ENCODE results near the gene ERBB3.

Gene ERBB3

DNA sequence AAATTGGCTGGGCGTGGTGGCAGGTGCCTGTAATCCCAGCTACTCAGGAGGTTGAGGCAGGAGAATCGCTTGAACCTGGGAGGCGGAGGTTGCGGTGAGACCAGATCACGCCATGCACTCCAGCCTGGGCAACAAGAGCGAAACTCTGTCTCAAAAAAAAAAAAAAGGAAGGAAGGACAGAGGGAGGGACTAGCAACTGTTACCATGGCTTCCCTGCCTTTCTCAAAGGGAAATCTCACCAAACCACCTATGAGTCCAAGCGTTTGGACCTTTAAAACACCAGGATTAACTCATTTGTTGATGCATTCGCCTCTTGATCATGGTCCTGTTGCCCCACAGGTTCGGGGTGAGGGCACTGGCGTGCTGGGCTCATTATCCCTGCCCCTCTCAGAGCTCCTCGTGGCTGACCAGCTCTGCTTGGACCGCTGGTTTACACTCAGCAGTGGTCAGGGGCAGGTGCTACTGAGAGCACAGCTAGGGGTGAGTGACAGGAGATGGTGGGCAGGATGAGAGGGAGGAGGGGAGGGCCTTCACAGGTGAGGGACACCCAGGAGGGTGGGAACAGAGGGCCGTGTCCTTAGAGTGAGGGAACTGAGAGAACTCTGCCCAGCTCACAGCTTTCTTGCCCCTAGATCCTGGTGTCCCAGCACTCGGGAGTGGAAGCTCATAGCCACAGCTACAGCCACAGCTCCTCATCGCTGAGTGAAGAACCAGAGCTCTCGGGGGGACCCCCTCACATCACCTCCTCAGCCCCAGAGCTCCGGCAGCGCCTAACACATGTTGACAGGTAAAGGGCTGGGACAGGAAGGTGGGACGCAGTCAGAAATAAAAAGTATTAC lies 62.2 kb downstream of the ERBB3 start:
- DNase-seq, result no peak

DNA sequence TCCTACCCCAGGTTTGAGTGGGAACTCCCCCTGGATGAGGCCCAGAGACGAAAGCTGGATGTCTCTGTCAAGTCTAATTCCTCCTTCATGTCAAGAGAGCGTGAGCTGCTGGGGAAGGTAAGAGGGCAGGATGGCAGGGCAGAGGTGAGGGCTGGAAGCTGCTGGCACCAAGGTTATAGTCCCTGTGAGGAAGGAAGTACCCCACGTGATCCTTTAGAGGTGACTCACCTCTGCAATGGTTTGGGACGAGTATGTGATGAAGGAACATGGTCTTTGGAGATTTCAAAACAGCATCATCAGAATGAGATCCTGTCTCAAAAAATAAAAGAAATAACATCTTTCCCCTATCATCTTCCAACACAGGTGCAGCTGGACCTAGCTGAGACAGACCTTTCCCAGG lies 63.3 kb downstream of the ERBB3 start:
- no peak for DNase-seq

DNA sequence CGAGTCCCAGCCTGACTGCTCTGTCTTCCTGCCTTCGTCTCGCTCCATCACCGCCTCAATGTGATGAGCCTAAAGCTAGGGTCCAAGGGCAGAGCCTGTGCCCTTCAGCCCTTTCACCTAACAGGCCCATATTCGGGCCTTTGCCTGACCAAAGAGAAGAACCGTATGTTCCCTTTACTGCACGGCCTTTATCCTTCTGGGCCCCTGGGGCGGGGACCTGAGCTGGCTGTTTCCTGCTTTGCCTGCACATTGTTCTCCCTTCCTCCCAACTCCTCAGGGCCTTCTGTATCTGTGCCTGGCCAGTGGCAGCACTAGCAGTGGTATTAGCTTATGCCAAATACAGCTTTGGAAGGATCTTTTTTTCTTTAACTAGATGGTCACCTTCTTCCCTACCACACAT lies 63.9 kb downstream of the ERBB3 start:
- no peak for DNase-seq

DNA sequence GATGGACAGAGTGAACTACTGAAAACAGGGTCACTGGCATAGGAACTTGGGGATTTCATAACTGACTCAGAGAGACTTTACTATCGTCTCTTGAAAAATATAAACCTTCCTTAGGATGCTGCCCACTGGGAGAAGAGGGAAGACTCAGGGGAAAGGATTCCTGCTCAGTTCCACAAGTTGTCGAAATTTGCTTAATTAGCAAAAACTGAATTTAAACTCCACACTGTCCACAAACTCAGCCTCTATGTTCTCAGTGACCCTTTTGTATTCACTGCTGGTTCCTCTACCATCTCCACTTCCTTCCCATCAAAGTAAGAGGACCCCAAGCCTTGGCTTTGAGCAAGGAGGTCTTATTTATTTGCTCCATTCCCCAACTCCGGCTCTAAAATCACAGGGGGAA lies 65.3 kb downstream of the ERBB3 start:
- no peak for DNase-seq

DNA sequence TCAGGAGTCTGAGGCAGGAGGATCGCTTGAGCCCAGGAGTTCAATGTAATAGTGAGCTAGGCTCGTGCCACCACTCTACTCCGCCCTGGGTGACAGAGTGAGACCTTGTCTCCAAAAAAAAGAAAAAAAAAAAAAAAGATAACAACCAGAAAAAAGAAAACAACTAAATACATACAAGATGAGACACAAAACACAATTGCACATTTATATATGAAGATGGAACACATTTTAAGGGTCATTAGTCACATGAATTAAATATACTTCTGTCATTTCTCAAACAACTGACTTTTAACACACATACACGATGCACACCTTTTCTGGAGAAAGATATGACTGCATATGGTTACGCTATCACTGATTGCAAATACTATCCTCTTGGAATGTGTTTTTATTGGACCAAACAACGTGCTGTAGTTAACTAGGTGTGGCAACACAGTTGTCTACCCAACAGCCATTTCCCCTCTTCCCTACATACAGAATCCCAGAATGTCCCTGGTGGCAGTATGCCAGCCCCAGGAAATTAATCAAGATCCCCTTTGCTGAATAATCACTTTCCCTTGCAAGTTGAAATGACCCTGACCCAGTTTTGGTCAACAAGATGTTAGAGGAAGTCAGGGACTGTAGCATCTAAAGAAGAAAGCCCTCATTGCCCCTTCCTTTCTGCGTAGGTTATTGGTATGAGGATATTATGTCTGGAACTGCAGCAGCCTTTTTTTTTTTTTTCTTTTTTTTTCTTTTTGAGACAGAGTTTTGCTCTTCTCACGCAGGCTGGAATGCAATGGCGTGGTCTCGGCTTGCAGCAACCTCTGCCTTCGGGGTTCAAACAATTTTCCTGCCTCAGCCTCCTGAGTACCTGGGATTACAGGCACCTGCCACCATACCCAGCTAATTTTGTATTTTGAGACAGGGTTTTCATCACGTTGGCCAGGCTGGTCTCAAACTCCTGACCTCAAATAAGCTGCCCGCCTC lies 66.8 kb downstream of the ERBB3 start:
- DNase-seq, result no peak

DNA sequence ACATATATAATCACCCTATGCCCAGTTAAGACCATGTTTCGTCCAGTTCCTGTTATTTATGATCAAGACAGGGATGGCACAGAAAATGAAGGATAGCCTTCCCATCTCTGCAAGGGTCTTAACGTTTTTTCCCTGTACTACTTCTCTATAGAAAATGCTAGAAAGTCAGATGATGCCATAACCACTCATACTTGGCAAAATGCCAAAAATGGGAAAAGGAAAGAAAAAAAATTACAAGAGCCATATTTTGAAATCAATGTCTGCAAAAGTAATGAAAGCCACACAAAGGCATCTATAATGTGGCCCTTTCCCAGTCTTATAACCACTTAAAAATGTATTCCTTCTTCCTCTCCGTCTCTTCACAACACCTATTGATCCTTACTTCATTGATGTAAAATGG lies 70.6 kb downstream of the ERBB3 start:
- DNase-seq, result no peak

DNA sequence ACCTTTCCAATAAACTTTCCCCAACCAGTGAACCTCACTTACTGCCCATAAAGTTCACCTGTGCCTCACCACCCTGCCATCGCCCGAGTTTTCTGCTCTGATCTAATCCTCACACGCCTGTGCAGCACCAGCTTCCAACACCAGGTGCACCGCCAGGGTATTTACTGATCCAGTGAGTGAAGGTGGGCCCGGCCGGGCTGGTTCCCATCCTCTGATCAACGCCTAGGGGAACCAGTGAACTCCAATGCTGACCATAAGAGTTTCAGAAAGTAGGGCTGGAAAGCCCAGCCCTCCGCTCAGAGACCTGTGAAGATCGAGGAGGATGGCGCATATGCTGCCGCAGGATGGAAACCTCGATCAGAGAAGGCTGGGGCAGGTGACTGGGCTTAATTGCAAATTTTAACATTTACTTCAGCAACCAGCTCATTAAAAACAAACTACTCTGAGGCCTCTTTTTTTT lies 71.7 kb downstream of the ERBB3 start:
- DNase-seq, result peak; percentile 25

DNA sequence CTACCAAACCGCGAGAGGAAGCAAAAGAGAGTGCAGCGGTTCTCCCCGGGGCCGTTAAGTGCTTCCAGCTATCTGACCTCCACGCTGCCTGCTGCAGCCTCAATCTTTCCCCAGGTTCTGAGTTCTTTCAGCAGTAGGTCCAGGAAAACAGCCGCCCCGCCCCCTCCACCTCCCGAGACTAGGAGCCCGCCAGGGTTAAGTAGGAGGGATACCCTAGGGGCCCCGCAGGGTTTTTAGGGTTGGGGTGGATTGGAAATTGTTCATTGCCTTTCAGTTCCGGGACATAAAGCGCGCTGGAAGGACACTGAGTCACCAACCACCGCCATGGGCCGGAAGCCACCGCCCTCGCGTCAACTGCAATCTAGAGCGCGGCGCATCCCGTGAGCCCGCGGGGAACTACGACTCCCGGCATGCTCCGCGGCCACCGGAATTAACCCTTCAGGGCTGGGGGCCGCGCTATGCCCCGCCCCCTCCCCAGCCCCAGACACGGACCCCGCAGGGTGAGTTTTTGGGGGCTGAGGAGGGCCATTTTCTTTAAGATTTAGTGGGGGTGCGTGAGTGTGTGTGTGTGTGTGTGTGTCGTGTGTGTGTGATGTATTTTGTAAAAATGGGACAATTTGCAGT lies 72.3 kb downstream of the ERBB3 start, which contains the start of gene MYL6B:
Gene MYL6B, plus strand, starts transcription at position 456 of the 624 bp plus-strand sequence. CDS start 1,332 bp downstream, outside the sequence.
- DNase-seq, result peak; percentile 76
